Measurements from ENCODE around the gene LITAF. TPM values are rescaled to one million over a fixed set of nuclear protein-coding genes. Genes with fewer than 3 reads are reported as not detected.

The LITAF gene
- total RNA-seq, 4 donors from 2014 or later: 101 to 136 (median 112) TPM

GRCh38 chr16:11576427-11577289 is 10.1 kb downstream of the LITAF start:
- Histone ChIP-seq H3K9me3 (no peaks in the 10 kb centered on the region), H3K36me3 (no peaks in the 10 kb centered on the region), H3K27ac (no peak overlapping the region), H3K4me3 (replicated peaks in 1 of 3) (no peak overlapping the region), H3K4me1 (peaks cover 7 to 24% of the 10 kb centered on the region in 2 donors), H3K27me3 (no peaks in the 10 kb centered on the region)
- WGBS, 2 donors: 75 to 78% methylated on average over 9 of the region's 9 CpGs
- no peak for DNase-seq
- intact Hi-C loops (cut with DNase I): no loop called here
- TF ChIP-seq POLR2A (IDR thresholded peaks at IDR 0.05) (no peak), CTCF (IDR thresholded peaks at IDR 0.05) (no peak)

- Histone ChIP-seq H3K27me3 (no peaks in the 10 kb centered on the region), H3K9me3 (no peaks in the 10 kb centered on the region), H3K36me3 (no peaks in the 10 kb centered on the region), H3K27ac (peak overlapping the region in 1 of 3 donors; percentile 17), H3K4me3 (replicated peaks in 1 of 3) (no peak overlapping the region), H3K4me1 (peaks cover 0 to 31% of the 10 kb centered on the region in 2 donors)
- intact Hi-C loops (cut with DNase I): no loop called here
- WGBS, 2 donors: 91 to 92% methylated on average over 7 of the region's 7 CpGs
- DNase-seq: no peak
- TF ChIP-seq CTCF (IDR thresholded peaks at IDR 0.05) (no peak), POLR2A (IDR thresholded peaks at IDR 0.05) (no peak)
These were observed 11.5 kb downstream of the LITAF start for GRCh38 chr16:11575223-11575589.

- intact Hi-C loops (cut with DNase I): no loop called here
- no peak for DNase-seq
- H3K27ac ChIP-seq: no peak overlapping the region
- no peaks in the 10 kb centered on the region for H3K9me3 ChIP-seq
- peaks cover 0 to 24% of the 10 kb centered on the region in 2 donors for H3K4me1 ChIP-seq
- H3K36me3 ChIP-seq: no peaks in the 10 kb centered on the region
- 78 to 82% methylated on average over 17 of the region's 17 CpGs for WGBS, 2 donors
- H3K4me3 ChIP-seq (replicated peaks in 1 of 3): no peak overlapping the region
- no peak for TF ChIP-seq CTCF (IDR thresholded peaks at IDR 0.05)
- no peak for TF ChIP-seq POLR2A (IDR thresholded peaks at IDR 0.05)
- H3K27me3 ChIP-seq: no peaks in the 10 kb centered on the region
These were observed 14.3 kb downstream of the LITAF start for GRCh38 chr16:11572301-11572995.

GRCh38 chr16:11571549-11571948 is 15.2 kb downstream of the LITAF start:
- no peak for DNase-seq
- Histone ChIP-seq H3K27me3 (no peaks in the 10 kb centered on the region), H3K36me3 (no peaks in the 10 kb centered on the region), H3K4me1 (peaks cover 0 to 19% of the 10 kb centered on the region in 2 donors), H3K4me3 (replicated peaks in 1 of 3) (no peak overlapping the region), H3K9me3 (no peaks in the 10 kb centered on the region), H3K27ac (no peak overlapping the region)
- TF ChIP-seq CTCF (IDR thresholded peaks at IDR 0.05) (no peak), POLR2A (IDR thresholded peaks at IDR 0.05) (no peak)
- WGBS, 2 donors: 87 to 94% methylated on average over 4 of the region's 4 CpGs
- intact Hi-C loops (cut with DNase I): no loop called here

- intact Hi-C loops (cut with DNase I): no loop called here
- Histone ChIP-seq H3K4me1 (peaks cover 0 to 16% of the 10 kb centered on the region in 2 donors), H3K27me3 (no peaks in the 10 kb centered on the region), H3K36me3 (no peaks in the 10 kb centered on the region), H3K27ac (peak overlapping the region in 1 of 3 donors; percentile 53), H3K4me3 (replicated peaks in 1 of 3) (no peak overlapping the region), H3K9me3 (no peaks in the 10 kb centered on the region)
- WGBS, 2 donors: 69 to 81% methylated on average over 5 of the region's 5 CpGs
- no peak for TF ChIP-seq CTCF (IDR thresholded peaks at IDR 0.05)
- no peak for TF ChIP-seq POLR2A (IDR thresholded peaks at IDR 0.05)
- DNase-seq: no peak
These were observed 15.9 kb downstream of the LITAF start for GRCh38 chr16:11570806-11571205.
